Neural progenitor cell (in vitro differentiated cells): ENCODE results near the gene KNOP1.

Experiments used
- CTCF ChIP-seq: fragments of 200-600 bp; sonication (generic); IDR thresholded peaks from 2 replicates; pipeline ENCODE4 v1.5.1; 2017; ENCODE audit warnings: antibody characterized with exemption, mild to moderate bottlenecking
- EZH2 ChIP-seq: fragments of 200-600 bp; sonication (generic); IDR thresholded peaks from 2 replicates; pipeline ENCODE4 v1.6.1; 2017; ENCODE audit warnings: antibody characterized with exemption, mild to moderate bottlenecking, moderate library complexity

GRCh38 chr16:19691161-19691711 lies 26.8 kb downstream of the KNOP1 start:
- no peak for TF ChIP-seq CTCF
- TF ChIP-seq EZH2: no peak
